Neural cell (in vitro differentiated cells): Measurements from ENCODE around the gene PRDX1.
A peak's percentile ranks its signal among the peaks of the same experiment; 100 is the strongest.

ENCODE experiments used
- EP300 ChIP-seq: fragments of 450-650 bp; conservative IDR thresholded peaks from 2 replicates; pipeline ENCODE4 v1.6.1; 2014; ENCODE audit warnings: antibody characterized with exemption, mild to moderate bottlenecking, moderate library complexity; ENCODE audit not compliant: poor library complexity, severe bottlenecking
- POLR2AphosphoS5 ChIP-seq: IDR thresholded peaks from 2 replicates; pipeline ENCODE4 v1.6.1; 2012
- RAD21 ChIP-seq: fragments of 450-650 bp; conservative IDR thresholded peaks from 2 replicates; pipeline ENCODE4 v1.6.1; 2014; ENCODE audit warnings: antibody characterized with exemption, mild to moderate bottlenecking, moderate library complexity
- TAF1 ChIP-seq: IDR thresholded peaks from 2 replicates; pipeline ENCODE4 v1.6.1; 2012; ENCODE audit warnings: low read depth
- TF ChIP-seq, protein P1 (sequence below): fragments of 450-650 bp; IDR thresholded peaks from 2 replicates; pipeline ENCODE4 v1.5.1; 2014; ENCODE audit warnings: antibody characterized with exemption, mild to moderate bottlenecking, moderate library complexity; ENCODE audit not compliant: poor library complexity, severe bottlenecking
- TF ChIP-seq, protein P2 (sequence below): IDR thresholded peaks from 2 replicates; pipeline ENCODE4 v1.6.1; 2012; ENCODE audit warnings: borderline replicate concordance

DNA sequence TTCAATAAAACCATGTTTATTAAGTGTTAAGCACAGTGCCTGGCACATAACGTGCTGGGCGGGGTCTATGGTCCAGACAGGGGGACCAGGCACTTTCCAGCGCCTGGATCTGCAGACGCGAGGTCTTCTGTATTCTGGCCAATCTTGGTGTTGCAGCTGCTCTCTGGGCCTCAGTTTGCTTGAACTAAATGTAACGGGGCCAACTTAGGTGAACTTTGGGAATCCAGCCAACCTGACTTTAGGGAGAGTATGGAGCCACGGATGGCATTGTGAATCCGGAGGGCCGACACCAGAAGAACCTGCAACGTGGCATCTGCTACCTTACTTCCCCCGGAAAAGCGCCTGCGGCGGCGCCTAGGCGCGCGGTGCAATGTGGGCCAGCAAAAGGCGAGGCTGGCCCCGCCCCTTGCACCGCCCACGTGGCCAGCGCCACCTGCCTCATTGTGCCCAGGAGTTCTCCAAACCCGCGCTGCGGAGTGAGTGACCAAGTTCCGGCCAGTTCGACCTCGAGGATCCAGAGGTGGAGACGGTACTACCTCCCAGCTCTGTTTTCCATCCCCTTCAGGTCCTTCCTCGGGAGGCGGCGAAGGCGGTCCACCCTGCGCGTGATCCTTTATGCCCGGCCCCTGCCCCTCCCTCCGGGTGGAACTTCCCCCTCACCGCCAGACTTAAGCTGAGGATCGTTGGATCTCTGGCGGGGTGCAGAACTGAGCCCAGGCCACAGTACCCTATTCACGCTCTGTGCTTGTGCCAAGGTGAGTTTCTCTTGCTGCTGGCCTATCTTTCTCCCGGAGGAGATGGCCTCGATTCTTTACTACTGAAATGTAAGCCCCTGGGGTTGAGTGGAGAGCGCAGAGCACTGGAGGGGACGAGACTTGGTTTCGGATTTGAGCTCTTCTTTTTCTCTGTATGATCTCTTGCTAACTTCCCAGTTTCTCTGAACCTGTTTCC, 29.0 kb upstream of the PRDX1 start, which contains the start of gene AKR1A1:
- TF ChIP-seq, protein P1, sequence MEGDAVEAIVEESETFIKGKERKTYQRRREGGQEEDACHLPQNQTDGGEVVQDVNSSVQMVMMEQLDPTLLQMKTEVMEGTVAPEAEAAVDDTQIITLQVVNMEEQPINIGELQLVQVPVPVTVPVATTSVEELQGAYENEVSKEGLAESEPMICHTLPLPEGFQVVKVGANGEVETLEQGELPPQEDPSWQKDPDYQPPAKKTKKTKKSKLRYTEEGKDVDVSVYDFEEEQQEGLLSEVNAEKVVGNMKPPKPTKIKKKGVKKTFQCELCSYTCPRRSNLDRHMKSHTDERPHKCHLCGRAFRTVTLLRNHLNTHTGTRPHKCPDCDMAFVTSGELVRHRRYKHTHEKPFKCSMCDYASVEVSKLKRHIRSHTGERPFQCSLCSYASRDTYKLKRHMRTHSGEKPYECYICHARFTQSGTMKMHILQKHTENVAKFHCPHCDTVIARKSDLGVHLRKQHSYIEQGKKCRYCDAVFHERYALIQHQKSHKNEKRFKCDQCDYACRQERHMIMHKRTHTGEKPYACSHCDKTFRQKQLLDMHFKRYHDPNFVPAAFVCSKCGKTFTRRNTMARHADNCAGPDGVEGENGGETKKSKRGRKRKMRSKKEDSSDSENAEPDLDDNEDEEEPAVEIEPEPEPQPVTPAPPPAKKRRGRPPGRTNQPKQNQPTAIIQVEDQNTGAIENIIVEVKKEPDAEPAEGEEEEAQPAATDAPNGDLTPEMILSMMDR, result peak; percentile 33
- TF ChIP-seq, protein P2, sequence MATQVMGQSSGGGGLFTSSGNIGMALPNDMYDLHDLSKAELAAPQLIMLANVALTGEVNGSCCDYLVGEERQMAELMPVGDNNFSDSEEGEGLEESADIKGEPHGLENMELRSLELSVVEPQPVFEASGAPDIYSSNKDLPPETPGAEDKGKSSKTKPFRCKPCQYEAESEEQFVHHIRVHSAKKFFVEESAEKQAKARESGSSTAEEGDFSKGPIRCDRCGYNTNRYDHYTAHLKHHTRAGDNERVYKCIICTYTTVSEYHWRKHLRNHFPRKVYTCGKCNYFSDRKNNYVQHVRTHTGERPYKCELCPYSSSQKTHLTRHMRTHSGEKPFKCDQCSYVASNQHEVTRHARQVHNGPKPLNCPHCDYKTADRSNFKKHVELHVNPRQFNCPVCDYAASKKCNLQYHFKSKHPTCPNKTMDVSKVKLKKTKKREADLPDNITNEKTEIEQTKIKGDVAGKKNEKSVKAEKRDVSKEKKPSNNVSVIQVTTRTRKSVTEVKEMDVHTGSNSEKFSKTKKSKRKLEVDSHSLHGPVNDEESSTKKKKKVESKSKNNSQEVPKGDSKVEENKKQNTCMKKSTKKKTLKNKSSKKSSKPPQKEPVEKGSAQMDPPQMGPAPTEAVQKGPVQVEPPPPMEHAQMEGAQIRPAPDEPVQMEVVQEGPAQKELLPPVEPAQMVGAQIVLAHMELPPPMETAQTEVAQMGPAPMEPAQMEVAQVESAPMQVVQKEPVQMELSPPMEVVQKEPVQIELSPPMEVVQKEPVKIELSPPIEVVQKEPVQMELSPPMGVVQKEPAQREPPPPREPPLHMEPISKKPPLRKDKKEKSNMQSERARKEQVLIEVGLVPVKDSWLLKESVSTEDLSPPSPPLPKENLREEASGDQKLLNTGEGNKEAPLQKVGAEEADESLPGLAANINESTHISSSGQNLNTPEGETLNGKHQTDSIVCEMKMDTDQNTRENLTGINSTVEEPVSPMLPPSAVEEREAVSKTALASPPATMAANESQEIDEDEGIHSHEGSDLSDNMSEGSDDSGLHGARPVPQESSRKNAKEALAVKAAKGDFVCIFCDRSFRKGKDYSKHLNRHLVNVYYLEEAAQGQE, result no peak
- no peak for TF ChIP-seq EP300
- TF ChIP-seq TAF1, result no peak
- no peak for TF ChIP-seq RAD21
- peak; percentile 64 for TF ChIP-seq POLR2AphosphoS5
